Activated effector memory CD4-positive, alpha-beta T cell treated with anti-CD3 and anti-CD28 coated beads, Interleukin-2, amount 50 U/mL, for 16 hours (primary cell): ENCODE results near the gene CDCA3.

Source experiments
- DNase-seq: peaks from one replicate; pipeline ENCODE4 v3.0.0-alpha.2; 2020

CDCA3 gene

DNA sequence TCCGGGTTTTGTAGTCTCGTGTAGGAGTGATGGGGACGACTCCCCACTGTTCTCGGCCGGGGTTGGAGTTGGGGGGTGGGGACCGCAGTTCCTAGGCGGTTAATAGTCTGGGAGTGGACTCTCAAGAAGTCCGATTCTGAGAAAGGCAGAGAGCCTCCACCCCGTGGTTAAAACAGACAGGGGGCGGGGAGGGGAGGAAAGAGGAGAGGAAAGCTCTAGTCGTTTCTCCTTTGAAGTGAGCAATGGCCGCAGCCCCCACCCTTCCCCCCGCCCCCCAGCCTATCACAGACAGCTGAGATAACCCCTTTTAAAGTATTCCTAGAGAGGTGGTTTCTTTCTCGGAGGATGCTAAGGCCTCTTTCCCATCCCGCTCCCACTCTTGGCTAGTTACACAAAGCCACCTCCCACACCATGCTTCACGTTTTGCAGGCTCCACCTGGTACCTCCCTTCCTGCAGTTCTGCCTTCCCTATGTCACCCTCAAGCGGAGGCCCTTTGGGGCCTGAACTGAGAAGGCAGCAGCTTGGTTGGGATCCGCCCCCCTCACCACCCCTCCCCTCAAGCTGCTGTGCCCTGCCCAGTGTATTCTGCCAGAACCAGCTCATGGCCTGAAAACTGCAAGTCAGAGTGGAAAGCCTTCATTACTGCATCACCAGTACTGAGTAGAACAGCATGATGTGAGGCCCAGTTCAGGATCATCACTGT is 1.7 kb upstream of the CDCA3 start:
- DNase-seq, result peak; percentile 89

DNA sequence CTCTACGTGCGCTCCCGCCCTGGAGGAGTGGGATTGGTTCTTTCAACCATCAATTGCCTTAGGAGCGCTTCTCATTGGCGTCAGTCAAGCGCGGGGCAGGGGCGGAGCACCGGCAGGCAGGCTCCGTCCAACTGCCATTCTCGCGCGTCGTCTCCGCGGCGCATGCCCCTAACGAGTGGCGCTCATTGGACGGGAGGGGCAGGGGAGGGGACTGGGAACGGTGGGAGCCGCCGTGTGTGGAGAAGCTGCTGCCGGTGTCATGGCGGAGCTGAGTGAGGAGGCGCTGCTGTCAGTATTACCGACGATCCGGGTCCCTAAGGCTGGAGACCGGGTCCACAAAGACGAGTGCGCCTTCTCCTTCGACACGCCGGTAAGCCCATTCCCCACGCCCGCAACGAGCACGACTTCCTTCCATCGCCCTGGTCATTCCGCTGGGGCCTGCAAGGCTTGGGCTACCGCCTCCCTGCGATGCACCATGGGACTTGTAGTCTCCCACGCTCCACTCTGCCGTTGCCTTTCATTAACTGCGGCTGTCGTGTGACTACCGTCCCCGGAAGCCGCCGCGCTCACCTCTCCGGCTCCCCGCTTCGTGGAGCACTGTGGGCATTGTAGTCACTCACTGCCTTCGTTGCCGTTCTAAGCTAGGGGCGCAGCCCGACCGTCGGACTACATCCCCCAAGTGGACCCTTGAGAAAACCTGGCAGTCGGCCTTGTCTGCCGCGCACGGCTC is 1.0 kb upstream of the CDCA3 start, which contains the start of gene USP5:
USP5 (plus strand) TSS at position 230 of the 730 bp plus-strand sequence; CDS start at position 260, 30 bp downstream.
- DNase-seq, result peak; percentile 99

DNA sequence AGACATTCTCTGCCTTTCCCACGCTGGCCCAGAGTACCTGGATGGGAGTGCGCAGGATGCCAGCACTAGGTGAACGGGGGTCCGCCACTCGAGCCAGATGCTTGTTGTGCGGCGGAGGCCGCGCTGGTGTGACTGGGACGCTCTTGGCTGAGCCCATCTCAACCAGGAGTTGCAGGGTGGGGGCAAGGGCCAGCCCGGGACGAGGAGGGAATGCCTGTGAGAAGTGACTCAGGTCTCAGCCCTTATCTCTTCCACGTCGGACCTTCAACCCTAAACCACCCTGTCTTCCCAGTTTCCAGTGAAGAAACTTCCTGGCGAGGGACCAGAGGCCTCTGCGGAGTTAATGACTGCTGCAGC is 312 bp downstream of the CDCA3 start:
- no peak for DNase-seq

DNA sequence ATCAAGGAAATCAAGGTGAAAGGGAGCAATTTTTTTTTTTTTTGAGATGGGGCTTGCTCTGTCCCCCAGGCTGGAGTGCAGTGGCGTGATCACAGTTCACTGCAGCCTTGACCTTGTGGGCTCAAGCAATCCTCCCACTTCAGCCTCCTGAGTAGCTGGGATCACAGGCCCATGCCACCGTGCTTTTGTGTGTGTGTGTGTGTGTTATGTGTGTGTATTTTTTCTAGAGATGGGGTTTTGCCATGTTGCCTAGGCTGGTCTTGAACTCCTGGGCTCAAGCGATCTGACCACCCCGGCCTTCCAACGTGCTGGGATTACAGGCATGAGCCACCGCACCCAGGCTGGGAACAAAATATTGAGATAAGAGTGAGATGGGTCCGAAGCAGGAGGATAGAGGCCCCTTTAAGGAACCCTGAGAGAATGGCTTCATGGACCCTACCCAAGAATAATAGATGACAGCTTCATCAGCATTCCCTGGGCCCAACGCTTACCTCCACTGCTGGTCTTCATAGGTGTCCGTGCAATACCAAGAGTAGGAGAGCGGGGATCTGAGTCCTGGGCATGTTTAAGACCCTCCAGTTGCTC is 1.0 kb downstream of the CDCA3 start:
- no peak for DNase-seq

DNA sequence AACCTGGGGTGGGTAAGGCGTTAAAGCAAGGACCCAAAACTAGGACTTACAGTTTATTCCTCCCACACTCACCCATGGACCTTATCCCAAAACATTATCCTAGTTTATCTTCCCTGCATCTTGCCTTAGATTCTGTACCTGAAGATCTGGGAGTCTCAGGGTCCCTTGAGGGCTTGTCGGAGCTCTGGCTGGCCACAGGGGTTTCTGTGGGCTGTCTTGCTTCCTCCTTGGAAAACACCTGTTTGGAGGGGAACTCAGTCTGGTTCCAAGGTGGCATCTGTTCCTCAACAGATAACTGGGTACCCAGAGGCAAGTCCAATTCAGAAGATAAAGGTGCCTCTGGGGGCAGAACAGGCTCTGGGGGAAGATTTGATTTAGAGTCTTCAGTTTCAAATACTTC is 1.7 kb downstream of the CDCA3 start:
- DNase-seq, result no peak

DNA sequence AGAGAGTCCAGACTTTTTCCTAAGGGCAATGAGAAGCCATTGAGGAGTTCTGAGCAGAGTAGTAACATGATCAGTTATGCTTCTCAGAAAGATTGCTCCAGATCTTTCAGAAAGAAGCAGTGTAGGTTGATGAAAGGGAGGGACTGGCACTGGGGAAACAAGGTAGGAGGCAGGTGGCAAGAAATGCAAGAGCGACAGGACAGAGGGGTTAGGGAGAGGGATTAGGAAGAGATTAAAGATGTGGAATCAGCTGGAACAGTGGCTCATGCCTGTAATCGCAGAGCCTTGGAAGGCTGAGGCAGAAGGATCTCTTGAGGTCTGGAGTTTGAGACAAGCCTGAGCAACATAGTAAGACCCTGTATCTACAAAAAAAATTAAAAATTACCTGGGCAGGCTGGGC is 3.4 kb downstream of the CDCA3 start:
- DNase-seq, result no peak

DNA sequence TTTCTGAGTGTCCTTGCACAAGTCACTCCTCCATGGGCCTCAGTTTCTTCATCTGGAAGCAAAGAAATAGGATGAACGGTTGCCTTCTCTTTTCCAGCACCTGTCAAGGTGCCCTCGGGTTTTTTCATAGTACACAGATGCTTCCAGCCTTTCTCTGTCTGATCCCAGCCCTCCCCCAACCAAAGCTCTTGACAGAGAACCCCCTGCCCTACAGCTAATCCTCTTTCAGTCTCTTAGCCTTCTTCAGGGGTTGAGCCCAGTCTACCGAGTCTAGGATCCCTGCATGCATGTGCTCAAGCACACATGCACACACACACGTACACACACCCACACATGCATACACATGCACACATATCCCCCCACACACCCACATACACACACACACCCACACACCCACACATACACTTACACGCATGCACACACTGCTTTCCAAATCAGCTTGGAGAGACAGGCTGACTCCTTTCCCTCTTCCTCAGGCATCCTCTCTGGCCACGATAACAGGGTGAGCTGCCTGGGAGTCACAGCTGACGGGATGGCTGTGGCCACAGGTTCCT is 4.7 kb downstream of the CDCA3 start:
- no peak for DNase-seq

DNA sequence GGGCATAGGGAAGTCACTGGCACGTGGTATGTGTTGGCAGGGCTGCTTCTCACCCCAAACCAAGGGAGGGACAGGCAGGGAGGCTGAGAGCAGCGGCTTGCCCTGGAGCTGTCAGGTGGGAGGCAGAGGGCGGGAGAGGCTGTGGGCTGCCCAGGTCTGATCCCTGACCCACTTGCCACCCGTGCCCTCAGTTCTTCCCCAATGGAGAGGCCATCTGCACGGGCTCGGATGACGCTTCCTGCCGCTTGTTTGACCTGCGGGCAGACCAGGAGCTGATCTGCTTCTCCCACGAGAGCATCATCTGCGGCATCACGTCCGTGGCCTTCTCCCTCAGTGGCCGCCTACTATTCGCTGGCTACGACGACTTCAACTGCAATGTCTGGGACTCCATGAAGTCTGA is 5.7 kb downstream of the CDCA3 start:
- no peak for DNase-seq

DNA sequence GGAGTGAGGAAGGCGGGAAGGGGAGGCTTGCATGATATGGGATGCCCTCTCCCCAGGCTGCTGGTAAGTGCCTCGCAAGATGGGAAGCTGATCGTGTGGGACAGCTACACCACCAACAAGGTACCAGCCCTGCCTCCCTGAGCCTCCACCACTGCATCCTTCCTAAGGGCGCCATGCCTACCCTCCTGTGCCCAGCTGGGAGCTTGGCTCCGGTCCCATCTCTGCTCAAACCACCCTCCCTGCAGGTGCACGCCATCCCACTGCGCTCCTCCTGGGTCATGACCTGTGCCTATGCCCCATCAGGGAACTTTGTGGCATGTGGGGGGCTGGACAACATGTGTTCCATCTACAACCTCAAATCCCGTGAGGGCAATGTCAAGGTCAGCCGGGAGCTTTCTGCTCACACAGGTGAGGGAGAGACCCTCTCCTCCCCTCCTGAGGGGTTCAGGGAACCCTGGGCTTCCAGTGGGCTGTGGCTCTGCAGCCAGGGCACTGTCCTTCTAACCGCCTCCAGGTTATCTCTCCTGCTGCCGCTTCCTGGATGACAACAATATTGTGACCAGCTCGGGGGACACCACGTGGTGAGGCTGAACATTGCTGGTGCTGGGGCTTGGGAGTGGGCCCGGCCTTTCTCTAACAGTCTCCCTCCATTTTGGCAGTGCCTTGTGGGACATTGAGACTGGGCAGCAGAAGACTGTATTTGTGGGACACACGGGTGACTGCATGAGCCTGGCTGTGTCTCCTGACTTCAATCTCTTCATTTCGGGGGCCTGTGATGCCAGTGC is 7.8 kb downstream of the CDCA3 start:
- no peak for DNase-seq

DNA sequence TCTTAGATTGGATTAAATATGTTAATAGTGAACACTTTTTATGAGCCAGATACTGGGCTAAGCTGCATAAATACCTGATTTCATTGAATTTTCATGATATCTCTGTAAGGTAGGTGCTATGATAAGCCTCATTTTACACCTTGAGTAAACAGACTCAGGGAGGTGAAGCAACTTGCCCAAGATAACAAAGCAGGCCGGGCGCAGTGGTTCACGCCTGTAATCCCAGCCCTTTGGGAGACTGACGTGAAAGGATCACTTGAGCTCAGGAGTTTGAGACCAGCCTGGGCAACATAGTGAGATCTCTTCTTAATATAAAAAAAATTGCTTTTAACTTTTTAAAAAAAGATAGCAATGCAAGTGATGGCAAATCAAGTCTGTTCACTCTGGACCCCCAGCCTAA is 9.0 kb downstream of the CDCA3 start:
- no peak for DNase-seq

DNA sequence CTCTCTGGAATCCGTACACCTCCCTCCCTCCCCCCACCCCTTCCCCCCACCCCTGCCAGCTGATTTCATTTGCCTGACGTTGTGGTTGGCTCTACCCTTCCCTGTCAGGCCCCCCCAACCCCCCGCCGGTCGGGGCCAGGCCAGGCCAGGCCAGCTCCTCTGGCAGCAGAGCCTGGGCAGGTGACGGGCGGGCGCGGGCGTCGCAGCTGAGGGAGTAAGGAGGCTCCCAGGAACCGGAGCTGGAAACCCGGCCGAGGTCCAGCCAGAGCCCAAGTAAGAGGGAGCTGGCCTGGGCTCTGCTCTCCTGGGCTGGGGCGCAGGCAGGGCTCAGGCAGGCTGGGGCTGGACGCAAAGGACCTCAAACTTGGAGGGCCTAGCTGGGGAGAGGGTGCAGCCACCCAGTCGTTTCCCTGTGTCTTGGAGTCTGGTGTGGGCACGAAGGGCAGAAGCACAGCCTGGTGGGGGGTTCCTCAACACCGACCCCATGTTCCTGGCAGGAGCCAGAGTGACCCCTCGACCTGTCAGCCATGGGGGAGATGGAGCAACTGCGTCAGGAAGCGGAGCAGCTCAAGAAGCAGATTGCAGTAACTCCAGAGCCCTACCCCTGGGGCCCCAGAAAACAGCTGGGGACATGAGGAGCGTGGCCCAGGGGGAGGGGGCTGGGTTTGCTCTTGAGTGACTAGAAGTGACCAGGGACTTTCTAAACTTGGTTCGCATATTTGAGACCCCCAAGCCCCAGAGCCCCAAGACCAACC is 10.1 kb downstream of the CDCA3 start, which contains the start of gene GNB3:
GNB3 (plus strand) TSS at position 165 of the 755 bp plus-strand sequence; CDS start at position 528, 363 bp downstream.
- no peak for DNase-seq

DNA sequence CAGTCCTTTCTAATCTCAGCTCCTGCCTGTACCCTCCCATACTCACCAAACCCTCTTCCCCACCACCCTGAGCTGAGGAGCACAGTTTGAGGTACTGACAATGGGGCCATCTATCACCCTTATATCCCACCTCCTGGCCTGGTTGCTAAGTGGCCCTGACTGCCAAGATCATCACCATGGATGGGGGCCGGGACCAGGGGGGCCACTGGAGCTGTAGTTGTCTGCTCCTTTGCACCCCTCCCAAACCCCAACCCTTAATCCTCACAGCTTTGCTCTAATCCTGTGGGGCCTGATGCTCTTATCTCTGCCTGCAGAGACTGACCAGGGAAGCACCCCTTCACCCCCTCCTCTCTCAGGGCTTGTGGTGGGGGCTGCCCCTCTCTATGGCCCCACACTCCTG is 10.8 kb downstream of the CDCA3 start:
- no peak for DNase-seq

DNA sequence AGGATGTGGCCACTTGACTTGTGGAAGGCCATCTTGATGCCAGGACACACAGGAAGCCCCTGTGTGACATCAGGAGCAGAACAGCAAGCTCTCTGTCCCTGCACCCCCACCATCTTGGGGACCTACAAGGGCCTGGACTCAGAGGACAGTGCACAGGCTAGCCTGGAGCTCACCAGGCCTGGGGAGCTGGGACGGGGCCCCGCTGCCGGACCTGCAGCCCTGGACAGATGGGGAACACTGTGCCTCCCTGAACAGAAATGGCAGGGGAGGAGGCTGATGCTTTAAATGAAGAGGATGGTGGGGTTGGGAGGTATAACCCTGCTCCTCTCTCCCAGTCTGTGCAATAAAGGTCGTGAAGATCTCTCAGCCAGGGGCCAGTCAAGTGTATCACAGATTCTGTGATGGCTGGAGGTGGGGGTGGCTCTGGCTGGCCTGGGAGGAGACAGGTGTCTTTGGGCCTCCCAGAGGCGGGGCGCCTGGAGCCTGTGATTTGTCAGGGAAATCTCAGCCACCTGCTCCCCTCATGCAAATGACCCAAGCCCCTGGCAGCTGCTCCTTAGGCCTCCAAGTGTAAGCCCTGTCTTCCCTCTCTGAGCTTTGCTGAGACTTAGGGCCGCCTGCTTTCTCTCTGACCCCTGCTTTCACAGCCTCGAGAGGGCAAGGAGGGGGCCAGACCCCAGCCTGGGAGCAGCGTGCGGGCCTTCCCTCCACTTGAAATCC is 11.4 kb downstream of the CDCA3 start:
- DNase-seq, result no peak

DNA sequence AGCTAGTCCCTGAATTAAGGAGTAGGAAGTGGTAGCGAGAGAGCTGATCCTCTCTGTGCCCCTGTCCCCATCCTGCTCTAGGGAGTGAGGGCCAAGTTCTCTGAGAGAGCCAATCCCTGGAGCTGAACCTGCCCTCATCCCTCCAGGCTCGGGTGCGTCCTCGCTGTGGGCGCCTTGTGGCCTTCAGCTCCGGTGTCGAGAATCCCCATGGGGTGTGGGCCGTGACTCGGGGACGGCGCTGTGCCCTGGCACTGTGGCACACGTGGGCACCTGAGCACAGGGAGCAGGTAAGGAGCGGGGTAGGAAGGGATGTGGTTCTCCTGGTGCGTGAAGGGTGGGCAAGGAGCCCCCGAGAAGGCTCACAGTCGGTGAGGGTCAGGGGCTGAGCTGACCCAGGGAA is 12.2 kb downstream of the CDCA3 start:
- no peak for DNase-seq

DNA sequence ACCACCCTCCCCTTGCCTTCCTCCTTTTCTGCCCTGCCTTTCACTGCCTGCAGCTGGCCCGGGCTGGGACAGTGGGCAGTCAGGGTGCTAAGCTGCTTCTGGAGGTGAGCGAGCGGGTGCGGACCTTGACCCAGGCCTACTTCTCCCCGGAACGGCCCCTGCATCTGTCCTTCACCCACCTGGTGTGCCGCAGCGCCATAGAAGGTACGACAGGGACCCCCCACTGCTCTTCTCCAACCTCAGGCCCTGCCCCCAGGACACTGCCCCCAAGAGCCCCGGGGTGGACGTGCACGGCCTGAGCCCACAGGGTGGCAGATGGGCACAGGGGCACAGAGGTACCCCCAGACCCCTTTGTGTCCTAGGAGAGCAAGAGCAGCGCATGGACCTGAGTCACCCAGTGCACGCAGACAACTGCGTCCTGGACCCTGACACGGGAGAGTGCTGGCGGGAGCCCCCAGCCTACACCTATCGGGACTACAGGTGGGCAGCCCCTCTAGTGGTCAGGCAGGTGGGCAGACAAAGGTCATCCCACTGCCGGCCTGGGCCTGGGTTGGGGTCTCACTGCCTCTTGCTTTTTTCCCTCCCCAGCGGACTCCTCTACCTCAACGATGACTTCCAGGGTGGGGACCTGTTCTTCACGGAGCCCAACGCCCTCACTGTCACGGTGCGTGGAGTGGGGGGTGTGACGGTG is 13.6 kb downstream of the CDCA3 start:
- no peak for DNase-seq

DNA sequence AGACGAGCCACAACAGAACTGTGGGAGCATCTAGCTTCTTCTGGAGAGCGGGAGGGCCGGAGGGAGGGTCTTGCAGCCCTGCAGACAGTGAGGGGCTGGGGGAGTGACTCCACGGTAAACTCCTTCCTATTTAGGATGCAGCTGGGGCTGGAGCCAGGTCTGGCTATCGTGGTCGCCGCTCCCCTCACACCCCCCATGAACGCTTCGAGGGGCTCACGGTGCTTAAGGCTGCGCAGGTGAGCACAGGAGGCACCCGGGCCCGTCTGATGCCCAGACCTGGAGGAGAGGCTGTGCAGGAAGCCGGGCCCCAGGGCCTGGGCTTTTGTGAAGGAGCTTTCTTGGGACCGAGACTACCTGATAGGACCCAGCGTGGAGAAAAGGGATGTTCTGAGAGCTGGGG is 14.2 kb downstream of the CDCA3 start:
- no peak for DNase-seq

DNA sequence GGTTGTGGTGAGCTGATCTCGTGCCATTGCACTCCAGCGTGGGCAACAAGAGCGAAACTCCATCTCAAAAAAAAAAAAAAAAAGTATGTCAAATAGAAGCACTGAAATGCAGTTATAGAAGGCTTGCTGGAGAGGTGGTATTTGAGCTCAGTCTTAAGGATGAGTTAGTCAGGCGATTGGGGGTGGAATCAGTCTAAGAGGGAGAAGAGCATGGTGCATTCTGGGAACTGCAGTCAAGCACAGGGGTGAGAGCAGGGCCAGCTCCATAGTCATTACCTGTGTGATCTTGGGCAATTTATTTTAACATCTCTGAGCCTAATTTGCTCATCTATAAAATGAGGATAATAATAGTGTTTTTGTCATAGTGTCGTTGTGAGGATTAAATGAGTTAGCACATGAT is 16.2 kb downstream of the CDCA3 start:
- no peak for DNase-seq

DNA sequence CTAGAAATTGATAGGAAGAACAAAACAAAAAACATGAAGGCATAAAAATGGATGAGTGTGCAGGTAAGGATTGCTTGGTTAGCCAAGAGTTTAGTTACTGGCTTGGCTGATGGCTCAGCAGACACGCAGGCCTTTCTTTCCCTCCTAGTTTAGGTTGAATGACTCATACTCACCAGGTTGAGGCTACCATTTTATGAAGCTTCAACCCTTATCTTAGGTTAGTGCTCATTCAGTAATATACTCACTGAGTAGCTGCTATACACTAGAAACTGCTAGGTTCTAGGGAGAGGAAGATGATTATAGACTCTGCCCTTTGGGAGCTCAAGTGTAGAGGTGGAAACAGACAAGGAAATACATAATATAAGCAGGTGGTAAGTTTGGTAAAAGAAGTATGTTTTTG is 16.8 kb downstream of the CDCA3 start:
- DNase-seq, result no peak

DNA sequence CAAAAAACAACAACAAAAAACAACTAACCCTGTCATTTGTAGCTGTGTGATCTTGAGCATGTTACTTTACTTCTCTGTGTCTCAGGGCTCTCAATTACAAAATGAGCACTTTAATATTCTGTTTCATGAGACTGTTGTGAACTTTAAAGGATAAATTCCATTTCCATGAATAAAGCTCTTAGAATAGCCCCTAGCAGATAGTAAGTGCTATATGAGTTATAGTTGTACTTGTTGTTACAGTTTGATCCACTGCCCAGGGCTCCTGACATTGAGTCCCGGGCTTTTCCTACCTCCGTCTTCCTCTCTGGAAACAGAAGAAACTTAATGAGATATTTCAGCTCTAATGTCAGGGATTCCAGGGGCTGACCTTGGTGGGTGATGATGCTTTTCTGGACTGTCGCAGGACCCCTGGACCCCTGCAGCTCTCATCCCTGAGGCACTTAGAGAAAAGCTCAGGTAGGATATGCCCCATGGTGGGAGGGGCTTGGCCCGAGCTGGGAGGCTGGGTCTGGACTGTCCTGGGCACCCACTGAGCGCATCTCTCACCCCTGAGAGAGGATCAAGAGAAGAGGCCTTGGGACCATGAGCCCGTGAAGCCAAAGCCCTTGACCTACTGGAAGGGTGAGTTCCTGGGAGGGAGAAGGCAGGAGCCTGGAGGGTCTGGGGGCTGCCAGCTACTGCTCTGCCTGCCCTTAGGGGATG is 17.7 kb downstream of the CDCA3 start:
- DNase-seq, result no peak

DNA sequence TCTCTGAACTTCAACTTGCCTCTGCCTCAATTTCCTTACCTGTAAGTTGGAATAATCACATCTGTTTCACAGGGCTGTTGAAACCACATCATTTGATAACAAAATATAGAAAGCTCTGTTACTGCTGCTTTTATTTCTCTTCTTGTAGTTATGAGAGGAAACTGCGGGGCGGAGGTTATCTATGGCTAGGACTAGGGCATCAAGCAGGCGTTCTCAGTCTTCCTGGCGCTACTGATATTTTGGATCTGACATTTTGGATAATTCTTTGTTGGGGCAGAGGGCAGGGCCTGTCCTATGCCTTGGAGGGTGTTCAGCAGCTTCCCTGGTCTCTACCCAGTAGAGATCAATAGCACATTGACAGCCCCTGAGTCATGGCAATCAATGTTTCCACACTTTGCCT is 19.0 kb downstream of the CDCA3 start:
- DNase-seq, result no peak
